K562 (cell line): ENCODE measurements around the gene PTGR3. TPM values are rescaled to one million over a fixed set of nuclear protein-coding genes. Genes with fewer than 3 reads are reported as not detected.

Experiments
- ATAC-seq: fragments of 200-7000 bp; cut with Tn5 transposase; 3 replicates; pipeline ENCODE4 v1.9.1; 2020; ENCODE audit warnings: moderate library complexity
- BruUV-seq: library from RNA; stranded (reverse); fragments of 400-500 nt; replicated peaks from 2 replicates; lab custom pipeline; 2021; lab: Mats Ljungman, UMichigan
- CTCF ChIA-PET: fragments of 300-600 bp; formaldehyde crosslinking; extraction: SDS; loops from one replicate; lab custom pipeline; 2021; ENCODE audit warnings: low intra/inter-chr PET ratio; lab: Yijun Ruan, JAX
- POLR2A ChIA-PET: fragments of 300-600, 350-650 bp; sonication (Branson Sonifier 250); formaldehyde crosslinking; extraction: SDS; loops from one replicate; lab custom pipeline; 2021; ENCODE audit warnings: antibody characterized with exemption, inconsistent platforms; lab: Yijun Ruan, JAX
- DNase-seq, 4 experiments: peaks; one replicate each; pipeline versions ENCODE4 v3.0.0 to v3.0.0-alpha.2; 2011 to 2018; ENCODE audit warnings: low spot score in 3 of 4, mixed read lengths in 3 of 4; ENCODE audit errors: extremely low read depth in 1 of 4
- FAIRE-seq: peaks from 2 replicates; lab custom pipeline; 2011; peaks lifted over from hg19 to GRCh38; lab: Jason Lieb, UNC
- H2AFZ ChIP-seq: 2 replicates; pipeline ENCODE4 v1.6.0; 2011; ENCODE audit warnings: low read depth, low read length, control low read depth, inconsistent platforms
- H3K27ac ChIP-seq: fragments of 200-600 bp; 3 replicates; pipeline ENCODE4 v1.8.0; 2011; ENCODE audit warnings: low read depth, mild to moderate bottlenecking, control low read depth, inconsistent platforms, low read length, moderate library complexity, mixed read lengths; ENCODE audit errors: extremely low read depth
- H3K27me3 ChIP-seq, 2 experiments: fragments of 300-600 bp in 1 of 2; 2 replicates in 1 of 2; 3 replicates in 1 of 2; pipeline versions ENCODE4 v1.6.0 to v1.8.0; 2011; ENCODE audit warnings: inconsistent platforms in 2 of 2, low read length in 2 of 2, mild to moderate bottlenecking in 1 of 2, mixed read lengths in 1 of 2, moderate library complexity in 1 of 2; ENCODE audit not compliant: control insufficient read depth in 2 of 2, insufficient read depth in 2 of 2
- H3K36me3 ChIP-seq: fragments of 300-600 bp; 3 replicates; pipeline ENCODE4 v1.8.0; 2011; ENCODE audit warnings: mild to moderate bottlenecking, low read length, inconsistent platforms; ENCODE audit not compliant: control insufficient read depth, insufficient read depth
- H3K4me1 ChIP-seq, 2 experiments: fragments of 200-600 bp in 1 of 2; replicated peaks in 1 of 2; 2 replicates in 1 of 2; 3 replicates in 1 of 2; pipeline versions ENCODE4 v1.5.1 to v1.8.0; 2011; ENCODE audit warnings: inconsistent platforms in 2 of 2, low read length in 2 of 2, mild to moderate bottlenecking in 1 of 2, mixed read lengths in 1 of 2, moderate library complexity in 1 of 2; ENCODE audit not compliant: control insufficient read depth in 2 of 2, insufficient read depth in 2 of 2
- H3K4me2 ChIP-seq: 2 replicates; pipeline ENCODE4 v1.6.1; 2011; ENCODE audit warnings: low read length, control low read depth, inconsistent platforms, mixed read lengths; ENCODE audit not compliant: insufficient read depth
- H3K4me3 ChIP-seq: fragments of 200-600 bp; sonication (generic), shearing (Covaris generic); 2 replicates; pipeline ENCODE4 v1.5.1; 2016; ENCODE audit warnings: control low read depth, inconsistent platforms
- H3K79me2 ChIP-seq: fragments of 200-600 bp; 3 replicates; pipeline ENCODE4 v1.8.0; 2011; ENCODE audit warnings: low read length, inconsistent platforms; ENCODE audit not compliant: control insufficient read depth, insufficient read depth
- H3K9ac ChIP-seq, 2 experiments: 2 replicates each; pipeline versions ENCODE4 v1.6.0 to v1.6.1; 2011; ENCODE audit warnings: low read depth in 2 of 2, low read length in 2 of 2, control low read depth in 1 of 2, inconsistent platforms in 1 of 2, mild to moderate bottlenecking in 1 of 2, mixed read lengths in 1 of 2; ENCODE audit not compliant: insufficient read depth in 1 of 2
- H3K9me1 ChIP-seq: one replicate; pipeline ENCODE4 v1.6.0; 2011; ENCODE audit warnings: inconsistent platforms, mild to moderate bottlenecking, low read length, moderate library complexity; ENCODE audit not compliant: control insufficient read depth, insufficient read depth
- H3K9me3 ChIP-seq: replicated peaks from 2 replicates; pipeline ENCODE4 v1.5.1; 2011; ENCODE audit warnings: low read depth, low read length, inconsistent platforms; ENCODE audit not compliant: control insufficient read depth, insufficient read depth
- H4K20me1 ChIP-seq: replicated peaks from 2 replicates; pipeline ENCODE4 v1.6.1; 2011; ENCODE audit warnings: low read length, inconsistent platforms, mixed read lengths; ENCODE audit not compliant: control insufficient read depth, insufficient read depth
- CHD4 ChIP-seq: fragments of 200-600 bp; sonication (generic); IDR thresholded peaks from 3 replicates; pipeline ENCODE4 v1.6.1; 2012; ENCODE audit warnings: low read depth, mild to moderate bottlenecking, mixed read lengths, low read length, inconsistent platforms; ENCODE audit not compliant: insufficient read depth, insufficient replicate concordance, poor library complexity, severe bottlenecking
- GATA2 ChIP-seq: sonication (generic); formaldehyde crosslinking; IDR thresholded peaks from 2 replicates; pipeline ENCODE4 v1.4.0; 2020; ENCODE audit warnings: mild to moderate bottlenecking, missing genetic modification reagents
- KDM5B ChIP-seq: fragments of 200-600 bp; sonication (generic); IDR thresholded peaks from 2 replicates; pipeline ENCODE4 v1.6.1; 2012; ENCODE audit warnings: low read depth, mild to moderate bottlenecking, moderate library complexity, low read length, control low read depth, inconsistent platforms; ENCODE audit not compliant: insufficient replicate concordance
- KLF10 ChIP-seq: fragments of 250-450 bp; sonication (Bioruptor Pico); IDR thresholded peaks from 2 replicates; pipeline ENCODE4 v1.6.1; 2021; ENCODE audit warnings: matching md5 sums
- MCM7 ChIP-seq, 2 experiments: fragments of 450-650 bp; IDR thresholded peaks; 2 replicates each; pipeline ENCODE4 v1.6.1; 2016 to 2018
- MTA2 ChIP-seq: fragments of 450-650 bp; IDR thresholded peaks from 2 replicates; pipeline ENCODE4 v1.6.1; 2016; ENCODE audit warnings: low read depth
- MYC ChIP-seq, 2 experiments: fragments of 250-450 bp in 1 of 2; sonication (Bioruptor Pico) in 1 of 2; IDR thresholded peaks; 2 replicates each; pipeline versions ENCODE4 v1.5.1 to v1.6.1; 2012 to 2021; ENCODE audit warnings: low read depth in 2 of 2, borderline replicate concordance in 1 of 2, improper control_type of control experiment in 1 of 2, low read length in 1 of 2, mild to moderate bottlenecking in 1 of 2, moderate library complexity in 1 of 2
- NCOA2 ChIP-seq, 2 experiments: fragments of 450-650 bp; IDR thresholded peaks; 2 replicates each; pipeline ENCODE4 v1.6.1; 2018; ENCODE audit warnings: mild to moderate bottlenecking in 2 of 2, moderate library complexity in 1 of 2; ENCODE audit not compliant: partially characterized antibody in 2 of 2
- NCOA6 ChIP-seq: fragments of 450-650 bp; IDR thresholded peaks from 2 replicates; pipeline ENCODE4 v1.6.1; 2017; ENCODE audit warnings: mild to moderate bottlenecking
- NFIC ChIP-seq: fragments of 450-650 bp; IDR thresholded peaks from 2 replicates; pipeline ENCODE4 v1.6.1; 2017; ENCODE audit warnings: mild to moderate bottlenecking, inconsistent platforms
- PTBP1 ChIP-seq: fragments of 200-400 bp; formaldehyde crosslinking; IDR thresholded peaks from 2 replicates; pipeline ENCODE4 v1.6.1; 2017; ENCODE audit warnings: low read depth, low read length
- RAD51 ChIP-seq: fragments of 450-650 bp; IDR thresholded peaks from 2 replicates; pipeline ENCODE4 v1.7.1; 2016; ENCODE audit warnings: low read depth, mild to moderate bottlenecking, borderline replicate concordance
- ZSCAN29 ChIP-seq: fragments of 450-650 bp; IDR thresholded peaks from 2 replicates; pipeline ENCODE4 v1.6.1; 2017
- WGBS: fragments of 100-300 bp; shearing (Covaris generic); methylation state at CpG from one replicate; pipeline ENCODE4 v1.1.6; 2016; ENCODE audit warnings: low coverage, mixed read lengths; ENCODE audit not compliant: insufficient coverage; ENCODE audit errors: missing lambda C conversion rate; 5-methylcytosine and 5-hydroxymethylcytosine counted together
- in situ Hi-C: fragments of 300-500 bp; cut with MboI; formaldehyde crosslinking; loops from 4 replicates; pipeline ENCODE4 v1.15.0; 2018; ENCODE audit warnings: inconsistent platforms, mixed read lengths
- intact Hi-C: fragments of 100-400 bp; cut with micrococcal nuclease; formaldehyde crosslinking; loops from 2 replicates; pipeline ENCODE4 v1.14.2; 2022
- polyA plus RNA-seq, 8 experiments: library from polyadenylated mRNA; depleted of rRNA in 4 of 8; stranded (reverse) in 5 of 8; unstranded in 3 of 8; fragments of >200 nt; fragmentation: Nextera tagmentation in 2 of 8; fragmentation: Illumina TruSeq in 1 of 8; extraction: Ambion mirVana in 2 of 8; extraction: Trizol in 1 of 8; gene quantifications; 2 replicates each; pipeline versions ENCODE4 v1.2.1 to v1.2.3, GENCODE V29; 2011 to 2014; ENCODE audit warnings: inconsistent platforms in 1 of 8, missing spikeins in 1 of 8
- total RNA-seq, 7 experiments: library from RNA; depleted of rRNA in 6 of 7; stranded (reverse); fragments of >200 nt in 6 of 7; fragmentation: Illumina TruSeq in 2 of 7; extraction: Trizol in 2 of 7; gene quantifications; 2 replicates each; pipeline versions ENCODE4 v1.2.1 to v1.2.3, GENCODE V29; 2011 to 2021; ENCODE audit warnings: low replicate concordance in 1 of 7
- TF ChIP-seq, protein P1 (sequence below): sonication (generic); formaldehyde crosslinking; IDR thresholded peaks from 2 replicates; pipeline ENCODE4 v1.8.0; 2022; ENCODE audit warnings: missing genetic modification reagents, mild to moderate bottlenecking, moderate library complexity, borderline replicate concordance

Gene PTGR3
- total and polyA plus RNA-seq, 9 of the 15 experiments (the other 6 are each of a cell fraction or from before 2014, with no cell fraction given), result 4.1 to 32.3 (median 15.3) TPM

DNA sequence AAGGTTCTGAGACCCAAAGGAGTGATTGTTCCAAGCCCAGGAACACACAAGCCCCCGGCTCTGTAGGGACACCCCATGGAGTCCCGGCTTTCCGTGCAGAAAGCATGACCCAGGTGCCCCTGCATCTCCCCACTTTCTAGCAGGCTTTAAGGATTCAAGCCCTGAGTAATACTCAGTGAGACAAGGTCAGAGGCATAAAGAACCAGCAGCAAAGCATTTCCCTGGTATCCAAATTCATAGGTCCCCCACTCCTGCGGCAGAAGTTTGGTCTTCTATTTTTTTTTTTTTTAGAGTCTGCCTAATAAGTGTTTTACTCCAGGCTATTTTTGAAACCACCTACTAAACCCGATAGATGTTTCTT lies 18.0 kb upstream of the PTGR3 start:
- no TSS peak for BruUV-seq
- ATAC-seq (no peak), FAIRE-seq (no peak), DNase-seq (no peak)
- H3K9ac ChIP-seq, result no peak overlapping the region; a peak in 1 of 4 replicates
- intact Hi-C loops, result no loop called here
- peaks cover 3 to 6% of the 10 kb centered on the region in 2 experiments; a peak in 3 of 5 replicates for H3K4me1 ChIP-seq
- no peaks in the 10 kb centered on the region for H3K9me3 ChIP-seq
- POLR2A ChIA-PET, result interaction anchor here (1.6 kb wide), 1 partner anchor 14 kb away, joined by 4 read pairs; no protein-coding TSS in a partner anchor
- H4K20me1 ChIP-seq, result no peaks in the 10 kb centered on the region
- H3K9me1 ChIP-seq, result no peaks in the 10 kb centered on the region
- H3K4me3 ChIP-seq, result no peak overlapping the region
- WGBS, result 42% methylated on average over 4 of the region's 5 CpGs
- TF ChIP-seq NFIC, result no peak
- TF ChIP-seq, protein P1, sequence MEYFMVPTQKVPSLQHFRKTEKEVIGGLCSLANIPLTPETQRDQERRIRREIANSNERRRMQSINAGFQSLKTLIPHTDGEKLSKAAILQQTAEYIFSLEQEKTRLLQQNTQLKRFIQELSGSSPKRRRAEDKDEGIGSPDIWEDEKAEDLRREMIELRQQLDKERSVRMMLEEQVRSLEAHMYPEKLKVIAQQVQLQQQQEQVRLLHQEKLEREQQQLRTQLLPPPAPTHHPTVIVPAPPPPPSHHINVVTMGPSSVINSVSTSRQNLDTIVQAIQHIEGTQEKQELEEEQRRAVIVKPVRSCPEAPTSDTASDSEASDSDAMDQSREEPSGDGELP (CRISPR knock-in tag), result no peak
- TF ChIP-seq NCOA6, result no peak
- no peak for TF ChIP-seq PTBP1
- no peak for TF ChIP-seq CHD4
- no peak for TF ChIP-seq KLF10 (CRISPR knock-in tag)
- no peak for TF ChIP-seq ZSCAN29
- no peak for TF ChIP-seq GATA2 (CRISPR knock-in tag)
- TF ChIP-seq KDM5B, result no peak
- no peak for TF ChIP-seq MYC (IDR thresholded peaks at IDR 0.05; ENCODE audit: low read depth, low read length)
- TF ChIP-seq MYC (CRISPR knock-in tag; IDR thresholded peaks at IDR 0.05; ENCODE audit: borderline replicate concordance, low read depth), result no peak
- no peak for TF ChIP-seq RAD51
- no peak for TF ChIP-seq NCOA2 (IDR thresholded peaks at IDR 0.05; ENCODE audit: partially characterized antibody in 2 of 2)
- TF ChIP-seq MTA2, result no peak
- TF ChIP-seq MCM7 (IDR thresholded peaks at IDR 0.05), result no peak
- H3K27ac ChIP-seq, result no peak overlapping the region
- CTCF ChIA-PET, result no interaction called here
- no peaks in the 10 kb centered on the region; the same call in 2 of the 3 replicates for H3K79me2 ChIP-seq
- H3K27me3 ChIP-seq, result no peaks in the 10 kb centered on the region
- H2AFZ ChIP-seq, result no peak overlapping the region
- H3K36me3 ChIP-seq, result no peaks in the 10 kb centered on the region
- in situ Hi-C loops, result no loop called here
- H3K4me2 ChIP-seq, result no peak overlapping the region
